Kidney capillary endothelial cell (primary cell): Measurements from ENCODE around the gene DNLZ.
"Not testable (repeated sequence)": the region's sequence is repeated elsewhere in the genome, so short reads cannot be mapped to it uniquely, and the experiment has no call there.

ENCODE experiments used
- DNase-seq: peaks from one replicate; pipeline ENCODE4 v3.0.0-alpha.2; 2018; ENCODE audit warnings: low spot score

DNLZ gene

DNA sequence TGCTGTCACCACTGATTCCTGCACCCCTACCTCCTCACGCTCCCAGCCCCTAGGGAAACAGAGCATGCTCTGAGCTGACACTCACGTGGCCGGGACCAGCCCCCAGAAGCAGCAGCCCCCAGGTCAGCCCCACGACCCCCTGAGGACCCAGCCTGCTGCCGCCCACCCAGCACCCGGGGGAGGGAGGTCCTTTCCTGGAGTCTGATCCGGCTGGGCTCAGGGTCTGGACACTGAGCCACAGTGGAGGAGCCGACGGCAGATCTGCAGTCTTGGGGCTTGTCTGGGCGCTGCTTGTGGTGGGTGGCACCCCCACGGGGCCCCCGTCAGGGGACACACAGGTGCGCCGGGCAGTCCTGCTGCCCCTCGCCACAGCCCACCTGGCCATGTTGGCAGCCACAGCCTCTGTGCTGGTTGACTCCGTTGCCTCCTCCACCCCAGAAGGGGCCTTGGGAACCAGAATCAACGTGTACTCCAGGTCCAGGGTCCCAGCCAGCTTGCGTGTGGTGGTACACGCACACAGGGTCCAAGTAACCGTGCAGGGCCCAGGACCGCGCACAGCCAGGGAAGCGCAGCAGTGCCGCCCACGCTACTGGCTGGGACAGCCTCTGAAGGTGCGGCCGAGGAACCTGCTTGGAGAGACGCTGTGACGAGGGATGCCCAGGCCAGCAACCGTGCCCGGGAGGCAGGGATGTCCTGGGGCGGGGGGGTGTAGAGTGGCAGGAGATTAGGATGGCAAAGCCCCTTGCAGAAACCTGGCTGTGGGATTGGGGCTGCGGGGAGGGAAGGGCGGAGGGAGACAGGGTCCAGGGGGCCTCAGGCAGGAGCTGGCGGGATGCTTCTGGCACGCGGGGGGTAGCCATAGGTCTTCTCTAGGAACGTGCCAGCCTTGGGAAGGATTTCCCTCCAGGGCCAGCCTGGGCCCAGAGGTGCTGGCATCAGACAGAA lies 3.5 kb downstream of the DNLZ start:
- no peak for DNase-seq

DNA sequence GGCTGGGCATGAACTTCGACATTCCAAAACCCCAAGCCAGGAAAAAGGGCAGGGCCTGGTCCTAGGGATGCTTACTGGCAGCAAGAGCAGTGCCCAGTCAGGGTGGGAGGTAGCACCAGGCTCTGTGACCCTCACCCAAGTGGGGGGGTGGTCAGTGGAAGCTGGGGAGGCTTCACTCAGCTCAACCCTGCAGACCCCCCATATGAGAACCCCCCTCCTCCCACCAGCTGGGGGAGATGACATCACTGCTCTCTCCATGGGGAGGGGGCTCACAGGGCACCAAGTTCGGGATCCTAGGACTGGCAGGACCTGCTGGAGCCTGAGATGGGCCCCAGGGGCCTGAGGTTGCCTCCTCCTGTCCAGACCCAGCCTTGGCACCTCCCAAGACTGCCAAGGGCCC lies 4.7 kb downstream of the DNLZ start:
- DNase-seq: no peak

DNA sequence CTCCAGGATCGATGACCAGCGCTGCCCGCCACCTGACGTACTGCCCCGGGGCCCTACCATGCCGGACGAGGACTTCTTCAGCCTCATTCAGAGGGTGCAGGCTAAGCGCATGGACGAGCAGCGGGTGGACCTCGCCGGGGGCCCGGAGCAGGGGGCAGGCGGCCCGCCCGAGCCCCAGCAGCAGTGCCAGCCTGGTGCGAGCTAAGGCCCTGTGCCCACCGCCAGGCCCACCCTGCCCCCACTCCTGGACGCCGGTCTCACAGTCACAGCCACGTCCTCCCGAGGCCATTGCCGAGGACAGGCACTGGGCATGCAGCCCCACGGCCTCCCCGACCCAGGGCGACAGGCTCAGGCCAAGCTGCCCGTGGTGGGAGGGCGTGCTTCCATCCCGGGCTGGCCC lies 5.5 kb downstream of the DNLZ start:
- DNase-seq: no peak

- no peak for DNase-seq
These were observed 6.3 kb downstream of the DNLZ start for GRCh38 chr9:136357202-136357725.

GRCh38 chr9:136355616-136356557 lies 7.7 kb downstream of the DNLZ start:
- DNase-seq: no peak

DNA sequence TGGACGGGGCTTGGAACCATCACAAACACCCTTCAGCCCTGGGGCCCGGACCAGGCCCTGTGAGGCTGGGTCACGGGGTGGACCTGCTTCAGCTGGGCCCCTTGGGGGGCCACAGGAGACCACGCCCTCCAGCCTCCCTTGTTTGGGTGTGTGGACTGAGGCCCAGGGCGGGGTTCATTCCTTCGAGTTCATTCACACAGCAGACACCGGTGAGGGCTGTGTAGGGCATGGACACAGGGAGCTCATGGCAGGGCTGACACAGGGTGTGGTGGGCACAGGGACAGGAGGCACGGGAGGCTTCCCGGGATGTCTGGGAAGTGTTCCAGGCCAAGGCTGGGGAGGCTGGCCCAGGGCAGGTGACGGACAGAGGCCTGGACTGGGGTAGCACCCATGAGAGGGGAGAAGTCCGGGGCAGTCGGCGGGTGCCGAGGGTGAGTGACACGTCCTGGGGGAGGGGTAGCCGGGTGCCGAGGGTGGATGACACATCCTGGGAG lies 8.9 kb downstream of the DNLZ start:
- DNase-seq: no peak

DNA sequence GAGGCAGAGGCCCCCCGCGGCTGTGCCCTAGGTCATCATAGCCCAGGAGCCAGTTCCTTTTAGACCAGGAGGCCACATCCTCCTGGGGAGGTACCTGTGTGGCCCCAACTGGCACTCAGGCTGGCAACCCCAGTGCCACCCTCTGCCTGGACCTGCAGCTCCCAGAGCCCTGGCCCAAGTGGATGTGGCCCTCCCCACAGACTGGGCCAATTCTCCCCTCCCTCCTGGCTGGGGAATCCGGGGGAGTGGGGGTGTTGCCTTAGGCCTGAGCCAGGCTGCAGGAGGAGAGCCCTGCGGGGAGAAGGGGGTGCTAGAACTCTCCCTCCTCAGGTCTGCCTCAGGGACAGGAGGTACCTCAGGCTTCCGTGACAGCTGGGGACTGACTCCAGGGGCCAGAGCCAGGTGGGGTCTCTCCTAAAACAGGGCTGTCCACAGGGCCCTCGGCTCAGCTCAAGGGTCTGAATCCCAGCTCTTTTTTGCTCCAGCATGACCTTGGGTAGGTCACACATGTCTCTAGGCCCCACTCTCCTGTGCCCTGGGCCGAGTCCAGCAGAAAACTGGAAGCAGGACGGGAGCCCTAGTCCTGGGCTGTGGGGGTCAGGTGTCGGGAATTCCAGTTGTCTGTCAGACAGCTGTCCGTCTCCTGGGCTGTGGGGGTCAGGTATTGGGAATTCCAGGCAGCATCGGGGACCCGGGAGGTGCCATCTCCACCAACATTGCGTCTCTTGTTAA lies 9.6 kb downstream of the DNLZ start:
- no peak for DNase-seq

DNA sequence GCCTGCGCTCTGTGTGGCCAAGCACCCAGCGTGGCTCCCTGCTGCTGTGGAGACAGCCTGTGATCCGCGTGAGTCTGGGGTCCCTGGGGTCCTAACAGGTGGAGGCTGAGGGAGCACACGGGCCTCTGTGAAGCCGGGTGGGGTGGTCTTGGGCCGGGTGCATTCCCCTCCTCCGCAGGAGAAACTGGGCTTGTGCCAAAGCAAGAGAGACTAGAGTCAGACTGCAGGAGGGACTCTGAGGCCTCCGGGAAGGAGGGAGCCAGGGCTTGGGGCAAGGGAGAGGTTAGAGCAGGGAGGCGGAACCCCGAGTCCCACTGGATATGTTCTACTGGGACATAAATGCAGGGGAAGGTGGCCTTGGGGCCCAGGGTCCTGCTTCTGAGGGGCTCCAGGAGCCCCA lies 10.5 kb downstream of the DNLZ start:
- DNase-seq: no peak

GRCh38 chr9:136352682-136353081 lies 10.9 kb downstream of the DNLZ start:
- no peak for DNase-seq

DNA sequence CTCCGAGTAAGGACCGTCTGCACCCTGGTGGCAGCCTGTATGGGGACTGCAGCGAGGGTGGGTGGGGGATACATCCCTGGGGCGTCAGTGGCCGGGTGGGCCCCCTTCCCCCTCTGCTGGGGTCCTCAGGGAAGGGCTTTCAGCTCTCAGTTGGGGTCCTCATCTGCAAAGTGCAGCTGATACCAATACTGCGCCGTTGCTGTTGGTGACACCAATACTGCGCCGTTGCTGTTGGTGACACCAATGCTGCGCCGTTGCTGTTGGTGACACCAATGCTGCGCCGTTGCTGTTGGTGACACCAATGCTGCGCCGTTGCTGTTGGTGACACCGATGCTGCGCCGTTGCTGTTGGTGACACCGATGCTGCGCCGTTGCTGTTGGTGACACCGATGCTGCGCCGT lies 11.7 kb downstream of the DNLZ start:
- DNase-seq: not testable (repeated sequence)

- DNase-seq: no peak
These were observed 12.2 kb downstream of the DNLZ start for GRCh38 chr9:136351252-136351800.

DNA sequence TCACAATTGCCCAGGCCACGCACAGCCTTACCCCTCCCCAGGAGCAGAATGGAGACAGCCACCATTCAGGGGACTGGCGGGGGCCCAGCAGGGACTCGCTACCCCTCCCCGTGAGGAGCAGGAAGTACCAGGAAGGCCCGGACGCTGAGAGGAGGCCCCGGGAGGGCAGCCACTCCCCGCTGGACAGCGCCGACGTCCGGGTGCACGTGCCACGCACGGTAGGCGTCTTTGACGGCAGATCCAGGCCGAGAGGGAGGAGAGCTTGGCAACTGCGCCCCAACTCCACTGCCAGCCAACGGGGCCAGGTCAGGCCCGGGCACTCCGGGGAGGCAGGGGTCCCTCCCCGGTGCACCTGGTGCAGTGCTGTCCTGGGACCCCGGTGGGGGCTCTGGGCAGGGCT lies 14.0 kb downstream of the DNLZ start:
- DNase-seq: no peak

DNA sequence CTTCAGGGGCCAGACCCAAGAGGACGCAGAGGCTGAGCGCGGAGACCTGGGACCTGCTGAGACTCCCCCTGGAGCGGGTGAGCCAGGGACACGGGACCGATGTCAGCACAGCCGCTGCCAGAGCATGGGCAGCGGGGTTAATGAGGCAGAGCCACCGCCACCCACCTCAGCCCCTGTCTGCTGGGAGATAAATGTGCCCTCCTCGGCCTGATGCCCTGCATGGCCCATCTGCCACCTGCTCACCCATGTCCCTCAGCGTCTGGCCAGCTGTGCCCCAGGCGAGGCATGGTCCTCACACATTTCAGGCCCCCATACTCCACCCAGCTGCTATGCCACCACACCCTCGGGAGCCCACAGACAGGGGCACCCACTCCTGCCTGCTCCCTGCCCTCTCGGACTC lies 14.9 kb downstream of the DNLZ start:
- DNase-seq: no peak

DNA sequence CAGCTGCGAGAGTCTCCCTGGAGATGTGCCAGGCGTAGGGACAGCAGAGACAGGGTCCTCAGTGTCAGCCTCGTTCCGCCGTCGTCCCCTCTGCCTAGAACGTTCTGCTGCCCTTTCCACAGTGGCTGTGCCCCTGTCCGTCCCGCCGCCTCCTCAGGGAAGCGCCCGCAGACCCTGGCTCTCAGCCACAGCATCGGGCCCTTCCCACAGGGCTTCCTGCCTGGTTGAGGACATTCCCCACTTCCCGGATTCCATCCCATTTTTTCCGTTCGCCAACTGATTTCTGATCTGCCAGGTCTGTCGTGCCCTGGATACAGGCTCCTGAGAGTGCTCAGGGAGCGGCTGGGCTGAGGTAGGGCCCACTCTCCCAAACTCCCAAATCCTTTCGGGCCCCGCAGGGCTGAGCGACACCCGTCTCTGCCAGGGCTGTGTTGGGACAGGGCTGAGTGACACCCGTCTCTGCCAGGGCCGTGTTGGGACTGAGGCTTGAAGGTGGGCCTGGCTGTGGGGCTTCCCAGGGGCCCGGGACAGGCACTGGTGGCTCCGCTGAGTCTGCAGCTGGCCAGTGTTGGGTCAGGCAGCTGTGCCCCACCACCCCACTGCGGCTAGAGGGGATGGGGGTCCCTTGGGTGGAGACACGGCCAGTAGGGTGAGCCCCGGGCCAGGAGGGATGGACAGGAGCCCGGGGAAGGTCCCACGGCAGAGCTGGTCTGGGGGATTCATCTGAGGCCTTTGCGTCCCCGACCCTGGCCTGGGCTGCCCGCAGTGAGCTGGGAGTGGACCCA lies 15.9 kb downstream of the DNLZ start:
- DNase-seq: no peak

DNA sequence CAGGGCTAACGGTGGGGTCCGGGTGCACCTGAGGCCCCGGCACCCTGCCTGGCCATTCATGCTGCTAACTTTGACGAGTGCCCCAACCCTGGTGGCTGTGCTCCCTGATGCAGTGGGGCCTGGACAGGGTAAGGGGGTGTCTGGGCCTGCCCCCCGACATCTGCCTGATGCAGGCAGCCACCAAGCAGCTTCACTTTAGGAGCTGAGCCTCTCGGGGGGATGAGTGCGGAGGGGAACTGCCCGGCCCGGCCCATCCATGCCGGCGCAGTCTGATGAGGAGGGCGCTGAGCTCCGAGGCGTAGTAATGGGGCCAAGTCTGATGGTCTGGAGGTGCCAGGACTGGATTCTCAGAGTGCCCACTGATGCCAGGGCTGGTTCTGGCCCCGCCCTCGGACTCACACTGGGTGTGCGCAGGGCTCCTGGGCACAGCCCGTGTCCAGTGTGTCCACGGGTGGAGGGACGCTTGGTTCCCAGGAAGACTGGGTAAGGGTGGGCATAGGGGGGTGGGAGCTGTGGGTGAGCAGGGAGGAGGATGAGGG lies 16.5 kb downstream of the DNLZ start:
- no peak for DNase-seq

- no peak for DNase-seq
These were observed 17.4 kb downstream of the DNLZ start for GRCh38 chr9:136346157-136346481.

GRCh38 chr9:136345281-136346156 lies 18.0 kb downstream of the DNLZ start:
- no peak for DNase-seq

GRCh38 chr9:136344544-136345280 lies 18.8 kb downstream of the DNLZ start:
- no peak for DNase-seq

- no peak for DNase-seq
These were observed 19.7 kb downstream of the DNLZ start for GRCh38 chr9:136343884-136344269.
